ENCODE measurements around the gene GARIN5B.

GRCh38 chr19:55312621-55313512 lies 50.2 kb downstream of the GARIN5B start:
- TF ChIP-seq POLR2AphosphoS5 (IDR thresholded peaks at IDR 0.05; ENCODE audit: low read depth, low read length) (no peak), POLR2A (IDR thresholded peaks at IDR 0.05; ENCODE audit: low read depth, low read length) (no peak)
